Fibroblast of skin of left quadriceps (primary cell): ENCODE measurements around the gene TUSC2.
A peak's percentile ranks its signal among the peaks of the same experiment; 100 is the strongest.
"Not testable (repeated sequence)": the region's sequence is repeated elsewhere in the genome, so short reads cannot be mapped to it uniquely, and the experiment has no call there.

Experiments used
- DNase-seq, 2 experiments: peaks; one replicate each; pipeline ENCODE4 v3.0.0-alpha.2; 2013; ENCODE audit warnings: low read depth in 2 of 2

The TUSC2 gene

GRCh38 chr3:50294492-50295403 is 33.3 kb downstream of the TUSC2 start:
- DNase-seq: no peak

DNA sequence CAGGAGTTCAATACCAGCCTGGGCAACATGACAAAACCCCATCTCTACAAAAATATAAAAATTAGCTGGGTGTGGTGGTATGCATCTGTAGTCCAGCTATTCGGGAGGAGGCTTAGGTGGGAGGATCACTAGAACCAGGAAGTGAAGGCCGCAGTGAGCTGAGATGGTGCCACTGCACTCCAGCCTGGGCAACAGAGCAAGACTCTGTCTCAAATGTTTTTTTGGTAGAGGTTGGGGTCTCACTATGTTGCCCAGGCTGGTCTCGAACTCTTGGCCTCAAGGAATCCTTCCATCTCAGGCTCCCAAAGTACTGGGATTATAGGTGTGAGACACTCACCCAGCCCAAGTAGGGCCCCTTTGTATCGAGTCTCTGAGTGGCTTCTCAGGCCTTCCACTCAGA is 33.9 kb downstream of the TUSC2 start:
- DNase-seq: no peak

GRCh38 chr3:50293079-50293801 is 34.8 kb downstream of the TUSC2 start:
- DNase-seq: no peak

DNA sequence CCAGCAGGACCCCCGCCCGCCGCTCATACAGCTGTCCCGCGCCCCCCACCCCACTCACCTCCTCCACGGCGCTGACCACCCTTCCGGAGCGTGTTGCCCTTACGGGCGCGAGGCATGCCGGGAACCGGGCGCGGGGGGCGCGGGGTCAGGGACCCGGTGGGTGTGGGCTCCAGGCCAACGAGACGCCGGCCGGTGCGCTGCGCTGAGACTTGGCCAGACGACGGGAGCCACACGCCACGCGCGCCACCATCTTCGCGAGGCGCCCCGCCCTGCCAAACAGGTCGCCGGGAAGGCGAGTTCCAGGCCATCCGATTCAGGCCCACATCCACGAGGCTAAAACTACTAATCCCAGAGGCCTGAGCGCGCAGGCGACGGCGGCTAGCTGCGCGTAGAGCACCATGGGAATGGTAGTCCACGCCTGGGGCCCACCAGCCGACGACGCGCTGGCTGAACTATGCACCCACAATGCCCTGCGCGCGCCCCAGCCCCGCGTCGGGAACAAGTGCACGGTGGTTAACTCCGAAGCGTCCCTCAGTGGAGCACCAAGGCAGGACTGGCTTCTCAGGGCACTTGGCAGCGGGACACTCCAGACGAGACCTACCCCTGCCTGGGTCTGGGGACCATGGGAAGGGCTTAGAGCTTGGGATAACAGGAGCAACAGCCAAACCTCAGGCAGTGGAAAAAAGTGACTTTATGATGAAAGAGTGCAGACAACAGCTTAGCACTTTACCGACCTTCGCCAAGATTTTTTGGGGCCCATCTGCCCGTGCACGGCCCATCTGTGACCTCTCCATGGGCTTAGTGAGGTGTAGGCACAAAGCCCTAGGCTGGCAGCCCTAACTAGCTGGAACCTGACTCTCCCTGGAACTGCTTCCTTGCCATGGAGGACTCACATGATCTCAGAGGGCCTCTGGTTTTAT is 35.6 kb downstream of the TUSC2 start, which contains the start of gene IFRD2:
Gene IFRD2 (minus strand): TSS at position 271 of the 920 bp plus-strand sequence. CDS start 155 bp downstream, at position 116.
- DNase-seq: peak; percentile 91 to 93

- DNase-seq: no peak
Observed at GRCh38 chr3:50290161-50290641, 37.8 kb downstream of the TUSC2 start.

DNA sequence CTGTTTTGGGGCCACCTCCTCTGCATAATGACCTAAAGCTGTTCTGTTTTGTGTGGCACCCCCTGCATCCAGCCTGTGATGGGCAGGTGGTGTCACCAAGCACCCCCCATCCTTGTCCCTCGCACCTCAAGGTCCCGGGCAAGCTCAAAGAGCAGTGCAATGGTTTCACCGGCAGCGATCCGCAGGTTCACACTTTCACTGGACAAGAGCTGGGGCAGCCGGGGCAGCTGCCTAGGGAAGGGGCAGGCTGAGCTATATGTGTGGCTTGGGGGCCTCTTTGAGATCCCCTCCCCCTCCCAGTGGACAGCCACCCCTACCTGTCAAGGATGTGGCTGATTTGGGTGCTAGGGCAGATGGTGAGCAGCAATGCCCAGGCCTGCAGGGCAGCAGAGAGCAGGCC is 38.9 kb downstream of the TUSC2 start:
- no peak for DNase-seq

- no peak for DNase-seq
Observed at GRCh38 chr3:50288387-50289007, 39.5 kb downstream of the TUSC2 start.

DNA sequence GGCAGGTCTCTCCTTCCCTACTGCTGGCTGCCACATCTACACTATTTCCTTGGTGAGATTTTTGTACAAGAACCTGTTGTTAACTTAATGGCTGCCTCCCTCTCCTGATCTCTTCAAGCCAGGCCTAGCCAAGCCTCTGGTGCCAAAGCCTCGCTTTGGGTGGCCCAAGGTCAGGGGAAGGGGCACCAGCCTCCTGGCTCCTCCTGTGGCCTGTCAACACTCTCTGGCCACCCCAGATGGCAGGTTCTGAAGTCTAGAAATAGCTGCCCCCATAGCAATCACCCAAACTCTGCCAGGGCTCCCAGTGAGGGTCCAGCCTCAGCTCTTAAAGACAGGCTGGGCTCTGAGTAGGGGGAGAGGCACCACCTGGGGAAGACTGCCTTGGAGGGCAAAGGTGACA is 40.8 kb downstream of the TUSC2 start:
- DNase-seq: no peak

- no peak for DNase-seq
Observed at GRCh38 chr3:50286322-50287227, 41.4 kb downstream of the TUSC2 start.

DNA sequence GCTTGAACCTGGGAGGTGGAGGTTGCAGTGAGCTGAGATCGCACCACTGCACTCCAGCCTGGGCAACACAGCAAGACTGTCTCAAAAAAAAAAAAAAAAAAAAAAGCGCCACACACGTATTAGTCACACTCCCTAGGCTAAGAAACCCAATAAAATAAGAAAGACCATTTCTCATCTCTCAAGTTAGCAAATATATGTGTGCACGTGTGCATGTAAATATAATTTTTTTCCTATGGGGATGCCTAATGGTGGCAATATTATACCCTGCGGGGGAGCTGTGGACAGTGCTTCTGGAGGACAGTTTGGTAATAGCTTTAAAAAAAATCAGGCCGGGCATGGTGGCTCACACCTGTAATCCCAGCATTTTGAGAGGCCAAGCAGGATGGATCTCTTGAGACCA is 43.9 kb downstream of the TUSC2 start:
- not testable (repeated sequence) for DNase-seq

GRCh38 chr3:50279255-50280016 is 48.6 kb downstream of the TUSC2 start:
- DNase-seq: no peak

- no peak for DNase-seq
Observed at GRCh38 chr3:50278880-50279224, 49.2 kb downstream of the TUSC2 start, which contains the start of gene LSMEM2. Gene LSMEM2 (plus strand): TSS chr3:50279087. CDS start chr3:50279114, 27 bp downstream.

- no peak for DNase-seq
Observed at GRCh38 chr3:50278123-50278879, 49.7 kb downstream of the TUSC2 start.

DNA sequence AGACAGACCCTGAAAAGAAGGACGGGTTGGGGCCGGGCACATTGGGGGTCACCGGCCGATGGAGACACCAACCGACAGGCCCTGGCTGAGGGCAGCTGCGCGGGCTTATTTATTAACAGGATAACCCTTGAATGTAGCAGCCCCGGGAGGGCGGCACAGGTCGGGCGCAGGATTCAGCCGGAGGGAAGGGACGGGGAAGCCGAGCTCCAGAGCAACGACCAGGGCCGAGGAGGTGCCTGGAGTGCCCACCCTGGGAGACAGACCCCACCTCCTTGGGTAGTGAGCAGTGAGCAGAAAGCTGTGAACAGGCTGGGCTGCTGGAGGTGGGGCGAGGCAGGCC is 51.3 kb downstream of the TUSC2 start:
- DNase-seq: no peak

DNA sequence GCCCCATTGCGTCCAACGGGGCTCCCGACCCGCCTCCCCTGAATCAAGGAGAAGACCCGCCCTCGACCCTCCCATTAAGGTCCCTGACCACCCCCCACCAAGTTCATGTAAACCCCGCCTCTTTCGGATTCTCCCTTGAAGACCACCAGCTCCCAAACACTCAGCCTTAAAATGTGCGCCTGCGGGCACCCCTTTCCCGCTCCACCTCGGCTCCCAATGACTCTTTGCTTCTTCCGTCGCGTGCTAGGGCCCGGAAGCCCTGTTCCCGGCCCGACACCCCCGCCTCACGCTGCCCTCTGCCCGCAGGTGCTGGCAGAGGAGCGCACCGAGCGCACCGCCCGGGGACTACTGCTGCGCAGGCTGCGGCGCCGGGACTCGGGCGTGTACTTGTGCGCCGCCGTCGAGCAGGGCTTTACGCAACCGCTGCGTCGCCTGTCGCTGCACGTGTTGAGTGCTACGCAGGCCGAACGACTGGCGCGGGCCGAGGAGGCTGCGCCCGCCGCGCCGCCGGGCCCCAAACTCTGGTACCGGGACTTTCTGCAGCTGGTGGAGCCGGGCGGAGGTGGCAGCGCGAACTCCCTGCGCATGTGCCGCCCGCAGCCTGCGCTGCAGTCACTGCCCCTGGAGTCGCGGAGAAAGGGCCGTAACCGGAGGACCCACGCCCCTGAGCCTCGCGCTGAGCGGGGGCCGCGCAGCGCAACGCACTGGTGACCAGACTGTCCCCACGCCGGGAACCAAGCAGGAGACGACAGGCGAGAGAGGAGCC is 51.8 kb downstream of the TUSC2 start:
- no peak for DNase-seq

DNA sequence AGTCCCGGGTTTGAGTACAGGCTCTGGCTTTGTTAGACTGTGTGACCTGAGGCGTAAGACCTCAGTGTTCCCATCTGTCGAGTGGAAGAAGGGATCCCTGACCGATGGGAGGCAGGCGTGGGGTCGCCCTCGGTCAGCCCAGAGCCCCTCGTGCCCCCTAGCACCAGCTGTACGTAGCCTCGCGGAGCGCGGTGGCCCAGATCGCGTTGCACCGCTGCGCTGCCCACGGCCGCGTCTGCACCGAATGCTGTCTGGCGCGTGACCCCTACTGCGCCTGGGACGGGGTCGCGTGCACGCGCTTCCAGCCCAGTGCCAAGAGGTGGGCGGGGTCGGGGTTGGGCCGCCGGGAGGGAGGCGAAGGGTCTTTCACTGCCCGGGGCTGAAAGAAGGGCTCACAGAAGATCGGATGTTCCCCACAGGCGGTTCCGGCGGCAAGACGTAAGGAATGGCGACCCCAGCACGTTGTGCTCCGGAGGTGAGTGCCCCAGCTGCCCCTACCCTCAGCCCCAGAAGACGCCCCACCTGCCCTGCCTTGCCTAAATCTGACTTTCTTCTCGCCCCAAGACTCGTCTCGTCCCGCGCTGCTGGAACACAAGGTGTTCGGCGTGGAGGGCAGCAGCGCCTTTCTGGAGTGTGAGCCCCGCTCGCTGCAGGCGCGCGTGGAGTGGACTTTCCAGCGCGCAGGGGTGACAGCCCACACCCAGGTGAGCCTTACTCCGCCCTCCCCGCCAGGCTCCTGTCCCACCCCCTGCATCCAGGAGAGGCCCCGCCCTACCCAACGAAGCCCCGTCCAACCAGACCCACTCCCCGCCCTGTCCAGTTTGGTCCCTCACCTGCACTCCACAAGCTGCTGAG is 52.7 kb downstream of the TUSC2 start:
- no peak for DNase-seq
